ENCODE data around the gene ADO.

GRCh38 chr10:62812672-62813439 lies 8.3 kb downstream of the ADO start:
- TF ChIP-seq POLR2A (IDR thresholded peaks at IDR 0.05) (no peak), POLR2AphosphoS5 (IDR thresholded peaks at IDR 0.05) (no peak)
